Measurements from ENCODE around the gene MRPL11. TPM values are rescaled to one million over a fixed set of nuclear protein-coding genes. Genes with fewer than 3 reads are reported as not detected.

The MRPL11 gene
- total RNA-seq, 1 experiment from 2014 or later, result 138 TPM

- Histone ChIP-seq H3K27me3 (ENCODE audit: insufficient read depth, low read depth) (no peaks in the 10 kb centered on the region), H3K79me2 (ENCODE audit: low read depth) (peaks cover 22% of the 10 kb centered on the region), H3K4me2 (peak overlapping the region; percentile 82), H3K4me3 (peak overlapping the region; percentile 61), H3K27ac (peak overlapping the region; percentile 59; the same call in 1 of the 2 replicates), H3K36me3 (ENCODE audit: low read depth) (0 out of 2 replicates have a peak, but pooled peaks cover 7% of the 10 kb centered on the region), H2AFZ (no peak overlapping the region; the same call in 1 of the 2 replicates), H3K9me2 (ENCODE audit: insufficient read depth) (no peaks in the 10 kb centered on the region), H4K20me1 (ENCODE audit: insufficient read depth) (peaks cover 12% of the 10 kb centered on the region), H3F3A (ENCODE audit: insufficient read depth, low read depth) (peaks cover 12% of the 10 kb centered on the region; the same call in 1 of the 2 replicates), H3K4me1 (replicated peaks; ENCODE audit: insufficient read depth) (peaks cover 7% of the 10 kb centered on the region), H3K9me3 (ENCODE audit: insufficient read depth, low read depth) (no peaks in the 10 kb centered on the region)
- TF ChIP-seq EZH2 (IDR thresholded peaks at IDR 0.05; ENCODE audit: low read depth), result no peak
- peak; percentile 99 for TF ChIP-seq CTCF (conservative IDR thresholded peaks at IDR 0.05)
- ChIA-PET CTCF (interaction anchor here (0.7 to 1.7 kb wide), 4 partner anchors 13 to 175 kb away, joined by 3 to 7 read pairs (median 4); no protein-coding TSS in a partner anchor), POLR2A (ENCODE audit: unreplicated experiment) (interaction anchor here (0.6 to 0.7 kb wide), 2 partner anchors 17 to 74 kb away, joined by 4 to 5 read pairs; no protein-coding TSS in a partner anchor)
- BruUV-seq (replicated peaks), result no TSS peak
- peak in 1 of 2 experiments; percentile 33 for DNase-seq
- intact Hi-C loops (cut with micrococcal nuclease; ENCODE audit: unreplicated experiment), result loop anchor here (1.0 kb wide), 1 partner anchor 71 kb away; no protein-coding TSS in a partner anchor
Observed at GRCh38 chr11:66478729-66479393, 40.2 kb upstream of the MRPL11 start.

GRCh38 chr11:66477263-66478201 lies 38.9 kb upstream of the MRPL11 start:
- intact Hi-C loops (cut with micrococcal nuclease; ENCODE audit: unreplicated experiment), result no loop called here
- ChIA-PET POLR2A (ENCODE audit: unreplicated experiment) (no interaction called here), CTCF (no interaction called here)
- no peaks in the 10 kb centered on the region for H3K27me3 ChIP-seq (ENCODE audit: insufficient read depth, low read depth)
- H3K4me2 ChIP-seq, result no peak overlapping the region
- H3F3A ChIP-seq (ENCODE audit: insufficient read depth, low read depth), result peaks cover 12% of the 10 kb centered on the region; the same call in 1 of the 2 replicates
- H3K4me3 ChIP-seq, result no peak overlapping the region
- H3K79me2 ChIP-seq (ENCODE audit: low read depth), result peaks cover 22% of the 10 kb centered on the region
- no peak for TF ChIP-seq CTCF (conservative IDR thresholded peaks at IDR 0.05)
- H2AFZ ChIP-seq, result no peak overlapping the region
- no peak overlapping the region for H3K27ac ChIP-seq
- peaks cover 7% of the 10 kb centered on the region for H3K4me1 ChIP-seq (replicated peaks; ENCODE audit: insufficient read depth)
- no peaks in the 10 kb centered on the region for H3K9me2 ChIP-seq (ENCODE audit: insufficient read depth)
- H3K36me3 ChIP-seq (ENCODE audit: low read depth), result no peaks in the 10 kb centered on the region
- H4K20me1 ChIP-seq (ENCODE audit: insufficient read depth), result peaks cover 12% of the 10 kb centered on the region
- no TSS peak for BruUV-seq (replicated peaks)
- DNase-seq, result no peak
- no peaks in the 10 kb centered on the region for H3K9me3 ChIP-seq (ENCODE audit: insufficient read depth, low read depth)

- no peaks in the 10 kb centered on the region for H3K9me2 ChIP-seq (ENCODE audit: insufficient read depth)
- no peaks in the 10 kb centered on the region for H3K36me3 ChIP-seq (ENCODE audit: low read depth)
- H3K4me2 ChIP-seq, result no peak overlapping the region
- POLR2A ChIA-PET (ENCODE audit: unreplicated experiment), result no interaction called here
- peaks cover 12% of the 10 kb centered on the region; the same call in 1 of the 2 replicates for H3F3A ChIP-seq (ENCODE audit: insufficient read depth, low read depth)
- peaks cover 12% of the 10 kb centered on the region for H4K20me1 ChIP-seq (ENCODE audit: insufficient read depth)
- peaks cover 22% of the 10 kb centered on the region for H3K79me2 ChIP-seq (ENCODE audit: low read depth)
- no peak overlapping the region for H3K27ac ChIP-seq
- no peaks in the 10 kb centered on the region for H3K9me3 ChIP-seq (ENCODE audit: insufficient read depth, low read depth)
- BruUV-seq (replicated peaks), result no TSS peak
- no peak overlapping the region for H2AFZ ChIP-seq
- CTCF ChIA-PET, result no interaction called here
- TF ChIP-seq EZH2 (IDR thresholded peaks at IDR 0.05; ENCODE audit: low read depth) (no peak), CTCF (conservative IDR thresholded peaks at IDR 0.05) (no peak)
- no peaks in the 10 kb centered on the region for H3K27me3 ChIP-seq (ENCODE audit: insufficient read depth, low read depth)
- peaks cover 7% of the 10 kb centered on the region for H3K4me1 ChIP-seq (replicated peaks; ENCODE audit: insufficient read depth)
- no peak for DNase-seq
- intact Hi-C loops (cut with micrococcal nuclease; ENCODE audit: unreplicated experiment), result no loop called here
- no peak overlapping the region for H3K4me3 ChIP-seq
Observed at GRCh38 chr11:66476841-66477251, 38.2 kb upstream of the MRPL11 start.

Data from PC-9 (cell line).